ENCODE results near the gene UBE2QL1. TPM values are rescaled to one million over a fixed set of nuclear protein-coding genes. Genes with fewer than 3 reads are reported as not detected.

The UBE2QL1 gene
- total RNA-seq, 1 donor from 2014 or later = not detected

DNA sequence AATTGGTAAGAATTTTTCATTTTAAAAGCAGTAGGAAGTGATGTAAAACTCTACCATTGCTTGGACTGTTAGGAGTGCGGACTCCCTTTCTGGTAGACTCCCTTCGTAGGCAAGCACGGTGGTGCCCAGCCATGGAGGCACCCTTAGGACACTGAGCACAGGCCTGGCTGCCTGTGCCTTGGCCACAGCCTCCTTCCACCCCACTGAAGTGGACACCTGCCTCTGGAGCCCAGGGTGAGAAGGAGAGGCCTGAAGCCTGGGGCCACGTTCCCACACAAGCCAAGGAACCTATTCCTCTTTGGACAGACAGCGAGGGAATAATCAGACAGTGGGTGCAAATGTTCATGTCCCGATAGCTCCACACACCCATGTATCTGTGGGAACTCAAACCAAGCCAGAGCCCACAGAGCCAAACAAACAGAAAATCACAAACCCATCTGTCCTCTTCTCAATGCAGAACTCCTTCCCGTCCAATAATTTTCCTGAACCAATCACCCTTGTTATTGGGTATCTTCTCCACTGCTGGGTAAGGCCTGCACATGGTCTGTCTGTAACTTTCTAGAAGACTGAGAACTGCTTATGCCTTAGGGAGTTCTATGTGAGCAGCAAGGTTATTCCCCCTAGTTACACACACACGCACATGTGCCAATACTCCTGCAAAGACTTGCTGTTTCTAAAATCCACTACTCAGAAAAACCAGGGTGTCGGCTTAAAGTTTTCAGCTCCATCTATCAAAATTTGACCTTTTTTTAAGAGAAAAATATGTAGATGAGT, 45.2 kb downstream of the UBE2QL1 start:
- DNase-seq (ENCODE audit: low read depth) = no peak
- H3K36me3 ChIP-seq (ENCODE audit: control insufficient read depth, insufficient read depth, low read length) = no peaks in the 10 kb centered on the region
- no peak overlapping the region for H3K4me3 ChIP-seq (ENCODE audit: low read depth, low read length)
- FAIRE-seq = no peak
- TF ChIP-seq, protein P1, sequence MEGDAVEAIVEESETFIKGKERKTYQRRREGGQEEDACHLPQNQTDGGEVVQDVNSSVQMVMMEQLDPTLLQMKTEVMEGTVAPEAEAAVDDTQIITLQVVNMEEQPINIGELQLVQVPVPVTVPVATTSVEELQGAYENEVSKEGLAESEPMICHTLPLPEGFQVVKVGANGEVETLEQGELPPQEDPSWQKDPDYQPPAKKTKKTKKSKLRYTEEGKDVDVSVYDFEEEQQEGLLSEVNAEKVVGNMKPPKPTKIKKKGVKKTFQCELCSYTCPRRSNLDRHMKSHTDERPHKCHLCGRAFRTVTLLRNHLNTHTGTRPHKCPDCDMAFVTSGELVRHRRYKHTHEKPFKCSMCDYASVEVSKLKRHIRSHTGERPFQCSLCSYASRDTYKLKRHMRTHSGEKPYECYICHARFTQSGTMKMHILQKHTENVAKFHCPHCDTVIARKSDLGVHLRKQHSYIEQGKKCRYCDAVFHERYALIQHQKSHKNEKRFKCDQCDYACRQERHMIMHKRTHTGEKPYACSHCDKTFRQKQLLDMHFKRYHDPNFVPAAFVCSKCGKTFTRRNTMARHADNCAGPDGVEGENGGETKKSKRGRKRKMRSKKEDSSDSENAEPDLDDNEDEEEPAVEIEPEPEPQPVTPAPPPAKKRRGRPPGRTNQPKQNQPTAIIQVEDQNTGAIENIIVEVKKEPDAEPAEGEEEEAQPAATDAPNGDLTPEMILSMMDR (IDR thresholded peaks at IDR 0.05; ENCODE audit: insufficient read depth, low read length, severe bottlenecking) = no peak
- no peaks in the 10 kb centered on the region for H3K27me3 ChIP-seq (ENCODE audit: control insufficient read depth, insufficient read depth, low read length)

DNA sequence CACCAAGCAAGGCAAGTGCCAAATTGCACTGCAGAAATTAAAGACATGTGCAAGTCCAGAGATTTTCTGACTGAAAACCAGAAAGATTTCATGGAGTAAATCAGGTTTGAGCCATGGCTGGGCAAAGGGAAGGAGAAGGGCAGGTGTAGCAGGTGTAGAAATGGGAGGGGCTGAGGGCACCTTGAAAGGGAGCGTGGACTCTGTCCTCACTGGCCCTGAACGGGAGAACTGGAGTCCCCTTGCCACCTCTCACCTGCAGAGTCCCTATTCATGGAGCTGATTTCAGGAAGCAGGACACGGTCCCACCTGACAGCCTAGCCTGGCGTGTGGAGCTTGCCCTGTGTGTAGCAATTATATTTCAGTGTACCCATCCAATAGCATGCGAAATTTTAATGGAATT, 46.3 kb downstream of the UBE2QL1 start:
- Histone ChIP-seq H3K27me3 (ENCODE audit: control insufficient read depth, insufficient read depth, low read length) (no peaks in the 10 kb centered on the region), H3K4me3 (ENCODE audit: low read depth, low read length) (no peak overlapping the region), H3K36me3 (ENCODE audit: control insufficient read depth, insufficient read depth, low read length) (no peaks in the 10 kb centered on the region)
- FAIRE-seq (no peak), DNase-seq (ENCODE audit: low read depth) (no peak)
- TF ChIP-seq, protein P1 (IDR thresholded peaks at IDR 0.05; ENCODE audit: insufficient read depth, low read length, severe bottlenecking) = no peak

DNA sequence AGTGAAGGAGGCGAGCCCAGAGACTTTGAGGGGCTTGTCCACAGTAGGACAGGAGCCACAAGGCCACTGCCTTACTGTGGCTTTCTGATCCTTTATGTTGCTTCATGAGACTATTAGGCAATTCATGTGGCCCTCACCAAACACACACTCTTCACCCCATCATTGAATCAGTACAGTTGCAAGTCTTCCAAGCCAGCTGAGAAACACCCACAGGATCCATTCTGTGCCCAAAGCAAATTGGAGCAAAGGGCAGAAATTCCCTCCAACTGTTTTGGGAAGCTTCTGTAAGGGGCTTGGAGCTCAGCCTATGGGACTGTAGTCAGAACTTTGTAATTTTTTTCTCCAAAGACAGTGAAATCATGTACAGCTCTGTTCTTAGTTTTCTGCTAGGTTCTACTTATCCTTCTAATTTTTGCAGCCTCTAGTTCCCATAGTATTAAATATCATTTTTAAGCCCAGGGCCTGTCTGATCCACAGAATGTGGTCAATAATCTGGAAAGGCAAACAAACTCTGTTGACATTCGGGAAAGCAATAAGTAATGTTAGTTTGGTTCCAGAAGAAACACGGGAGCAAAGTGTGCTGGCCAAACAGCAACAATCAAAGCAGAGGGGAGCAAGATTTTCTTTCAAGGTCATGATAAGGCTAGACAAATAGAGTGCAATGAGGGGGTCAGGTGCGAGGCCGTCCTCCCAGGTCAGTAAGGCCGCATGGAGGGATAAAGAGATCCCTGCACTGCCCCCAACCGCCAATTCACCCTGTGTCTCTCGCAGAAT, 47.0 kb downstream of the UBE2QL1 start:
- FAIRE-seq = no peak
- TF ChIP-seq, protein P1 (IDR thresholded peaks at IDR 0.05; ENCODE audit: insufficient read depth, low read length, severe bottlenecking) = no peak

DNA sequence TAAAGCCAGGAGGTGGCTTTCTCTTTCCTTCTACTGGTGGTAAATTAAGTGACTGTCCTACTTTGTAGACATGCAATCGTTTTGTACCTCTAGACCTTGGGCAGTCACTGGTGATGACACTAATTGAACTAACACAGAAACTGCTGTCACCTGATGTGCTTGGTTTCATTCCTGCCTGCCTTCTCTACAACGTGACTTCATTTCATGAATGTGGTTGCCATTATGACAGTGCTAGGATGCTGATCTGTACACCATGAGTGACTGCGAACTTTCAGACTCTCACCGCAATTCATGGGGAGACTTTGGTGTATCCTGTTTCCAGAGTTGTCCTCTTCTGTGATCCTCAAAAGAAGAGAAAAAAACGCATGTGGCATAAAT, 47.5 kb downstream of the UBE2QL1 start:
- Histone ChIP-seq H3K4me3 (ENCODE audit: low read depth, low read length) (no peak overlapping the region), H3K27me3 (ENCODE audit: control insufficient read depth, insufficient read depth, low read length) (no peaks in the 10 kb centered on the region), H3K36me3 (ENCODE audit: control insufficient read depth, insufficient read depth, low read length) (no peaks in the 10 kb centered on the region)
- DNase-seq (ENCODE audit: low read depth) (no peak), FAIRE-seq (no peak)
- TF ChIP-seq, protein P1 (IDR thresholded peaks at IDR 0.05; ENCODE audit: insufficient read depth, low read length, severe bottlenecking) = no peak

More for the DNA sequence above, 47.0 kb downstream of the UBE2QL1 start:
- no peaks in the 10 kb centered on the region for H3K36me3 ChIP-seq (ENCODE audit: control insufficient read depth, insufficient read depth, low read length)
- no peaks in the 10 kb centered on the region for H3K27me3 ChIP-seq (ENCODE audit: control insufficient read depth, insufficient read depth, low read length)
- H3K4me3 ChIP-seq (ENCODE audit: low read depth, low read length) = no peak overlapping the region
- no peak for DNase-seq (ENCODE audit: low read depth)

DNA sequence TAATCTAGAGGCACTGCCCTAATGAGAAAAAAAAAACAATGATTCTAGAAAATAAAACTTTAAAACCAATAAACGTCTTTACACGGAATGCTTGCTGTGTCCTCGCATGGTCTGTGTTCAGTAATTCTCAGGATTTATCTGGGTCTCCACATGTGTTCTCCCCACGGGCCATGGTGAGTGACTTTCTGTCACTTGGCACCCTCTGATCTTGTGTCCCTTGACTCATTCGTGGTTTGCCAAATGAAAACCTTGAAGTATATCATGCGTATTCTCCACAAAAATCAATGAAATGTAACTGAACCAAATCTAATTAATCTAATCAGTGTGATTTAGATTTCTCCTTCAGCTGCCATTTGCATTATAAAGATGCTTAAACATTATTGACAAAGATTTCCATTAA, 48.0 kb downstream of the UBE2QL1 start:
- TF ChIP-seq, protein P1 (IDR thresholded peaks at IDR 0.05; ENCODE audit: insufficient read depth, low read length, severe bottlenecking) = no peak

More for the DNA sequence above, 48.0 kb downstream of the UBE2QL1 start:
- DNase-seq (ENCODE audit: low read depth) = no peak
- Histone ChIP-seq H3K27me3 (ENCODE audit: control insufficient read depth, insufficient read depth, low read length) (no peaks in the 10 kb centered on the region), H3K4me3 (ENCODE audit: low read depth, low read length) (no peak overlapping the region), H3K36me3 (ENCODE audit: control insufficient read depth, insufficient read depth, low read length) (no peaks in the 10 kb centered on the region)
- no peak for FAIRE-seq

All from bronchial epithelial cell (primary cell).